Uterus (tissue), 4 donors: ENCODE measurements around the gene SBK3. TPM values are rescaled to one million over a fixed set of nuclear protein-coding genes. Genes with fewer than 3 reads are reported as not detected.

Source experiments
- DNase-seq, 2 donors: peaks; one replicate each; pipeline ENCODE4 v3.0.0-alpha.2; 2019 to 2020
- H3K27ac ChIP-seq, 2 donors: fragments of 200-600 bp; sonication (generic); 1 replicate in 1 of 2; 2 replicates in 1 of 2; pipeline ENCODE4 v1.5.1; 2016 to 2018
- H3K27me3 ChIP-seq, 2 donors: fragments of 200-600 bp; sonication (generic); one replicate each; pipeline ENCODE4 v1.5.1; 2018 to 2019; ENCODE audit warnings: control low read depth in 1 of 2
- H3K36me3 ChIP-seq, 2 donors: fragments of 200-600 bp; sonication (generic); one replicate each; pipeline ENCODE4 v1.5.1; 2019; ENCODE audit warnings: control low read depth in 1 of 2
- H3K4me1 ChIP-seq, 2 donors: fragments of 200-600 bp; sonication (generic); one replicate each; pipeline ENCODE4 v1.5.1; 2018 to 2019; ENCODE audit warnings: control low read depth in 1 of 2
- H3K4me3 ChIP-seq, 2 donors: fragments of 200-600 bp; sonication (generic); 1 replicate in 1 of 2; 2 replicates in 1 of 2; pipeline ENCODE4 v1.5.1; 2018 to 2019; ENCODE audit warnings: mild to moderate bottlenecking in 1 of 2
- H3K9me3 ChIP-seq, 2 donors: fragments of 200-600 bp; sonication (generic); one replicate each; pipeline ENCODE4 v1.5.1; 2019; ENCODE audit warnings: control low read depth in 1 of 2
- CTCF ChIP-seq, 4 experiments: fragments of 200-600 bp in 2 of 4; fragments of 450-650 bp in 2 of 4; sonication (generic) in 2 of 4; IDR thresholded peaks; one replicate each; pipeline ENCODE4 v1.5.1; 2016 to 2019; ENCODE audit warnings: antibody characterized with exemption in 4 of 4, mild to moderate bottlenecking in 2 of 4, moderate library complexity in 1 of 4
- POLR2A ChIP-seq, 2 donors: fragments of 450-650 bp; IDR thresholded peaks; one replicate each; pipeline ENCODE4 v1.6.1; 2016; ENCODE audit warnings: antibody characterized with exemption in 2 of 2, mild to moderate bottlenecking in 1 of 2, moderate library complexity in 1 of 2
- intact Hi-C: fragments of 100-400 bp; cut with DNase I; formaldehyde crosslinking; loops from one replicate; pipeline ENCODE4 v1.15.1; 2023; ENCODE audit warnings: low total_unique reads
- total RNA-seq, 4 donors: library from RNA; depleted of rRNA in 3 of 4; stranded (reverse); fragments of >200 nt in 3 of 4; gene quantifications; one replicate each; pipeline versions ENCODE4 v1.1.0 to v1.2.4, GENCODE V29; 2014 to 2023
- donor health status: DM: yes; HTN: yes; CAD: no.

The SBK3 gene
- total RNA-seq, 4 donors from 2014 or later: 0.34 to 0.35 TPM; not detected in 2

GRCh38 chr19:55520691-55521292, 24.6 kb downstream of the SBK3 start:
- Histone ChIP-seq H3K9me3 (no peaks in the 10 kb centered on the region), H3K4me1 (peaks cover 0 to 4% of the 10 kb centered on the region in 2 donors), H3K27me3 (no peaks in the 10 kb centered on the region), H3K36me3 (no peaks in the 10 kb centered on the region), H3K27ac (no peak overlapping the region), H3K4me3 (no peak overlapping the region)
- TF ChIP-seq CTCF (IDR thresholded peaks at IDR 0.05): no peak
- no peak for TF ChIP-seq POLR2A (IDR thresholded peaks at IDR 0.05)
- no peak for DNase-seq
- intact Hi-C loops: no loop called here

- Histone ChIP-seq H3K27ac (no peak overlapping the region), H3K4me3 (no peak overlapping the region), H3K9me3 (no peaks in the 10 kb centered on the region), H3K36me3 (no peaks in the 10 kb centered on the region), H3K27me3 (no peaks in the 10 kb centered on the region), H3K4me1 (peaks cover 0 to 4% of the 10 kb centered on the region in 2 donors)
- intact Hi-C loops: loop anchor here (10.0 kb wide), 1 partner anchor 85 kb away; the partner anchor contains the start of genes ZNF524 and ZNF865
- TF ChIP-seq POLR2A (IDR thresholded peaks at IDR 0.05) (no peak), CTCF (IDR thresholded peaks at IDR 0.05) (no peak)
- DNase-seq: no peak
Measured at GRCh38 chr19:55519451-55520311, 25.7 kb downstream of the SBK3 start.

- no peaks in the 10 kb centered on the region for H3K27me3 ChIP-seq
- H3K27ac ChIP-seq: peak overlapping the region; percentile 86 to 93
- no peaks in the 10 kb centered on the region for H3K9me3 ChIP-seq
- TF ChIP-seq POLR2A (IDR thresholded peaks at IDR 0.05) (peak in 1 of 2 donors; percentile 58), CTCF (IDR thresholded peaks at IDR 0.05) (peak; percentile 90 to 99 (median 94))
- H3K4me3 ChIP-seq: peak overlapping the region; percentile 22 to 44
- H3K36me3 ChIP-seq: no peaks in the 10 kb centered on the region
- peak; percentile 92 to 94 for DNase-seq
- peaks cover 0 to 4% of the 10 kb centered on the region in 2 donors for H3K4me1 ChIP-seq
- intact Hi-C loops: loop anchor here (10.0 kb wide), 1 partner anchor 88 kb away; the partner anchor contains the start of genes ZNF524 and ZNF865
Measured at GRCh38 chr19:55516878-55517620, 28.3 kb downstream of the SBK3 start.

- Histone ChIP-seq H3K27ac (no peak overlapping the region), H3K27me3 (no peaks in the 10 kb centered on the region), H3K36me3 (no peaks in the 10 kb centered on the region), H3K4me3 (no peak overlapping the region), H3K9me3 (no peaks in the 10 kb centered on the region), H3K4me1 (peaks cover 0 to 7% of the 10 kb centered on the region in 2 donors)
- intact Hi-C loops: no loop called here
- no peak for DNase-seq
- no peak for TF ChIP-seq POLR2A (IDR thresholded peaks at IDR 0.05)
Measured at GRCh38 chr19:55508120-55508519, 37.2 kb downstream of the SBK3 start.

GRCh38 chr19:55504981-55505380, 40.4 kb downstream of the SBK3 start:
- Histone ChIP-seq H3K4me1 (peaks cover 0 to 7% of the 10 kb centered on the region in 2 donors), H3K4me3 (no peak overlapping the region), H3K36me3 (no peaks in the 10 kb centered on the region), H3K27ac (no peak overlapping the region), H3K9me3 (no peaks in the 10 kb centered on the region), H3K27me3 (no peaks in the 10 kb centered on the region)
- TF ChIP-seq CTCF (IDR thresholded peaks at IDR 0.05) (no peak), POLR2A (IDR thresholded peaks at IDR 0.05) (no peak)
- intact Hi-C loops: loop anchor here (5.0 kb wide), 1 partner anchor 38 kb away; no protein-coding TSS in a partner anchor
- no peak for DNase-seq
